ENCODE results near the gene GPR22.

GPR22 gene

DNA sequence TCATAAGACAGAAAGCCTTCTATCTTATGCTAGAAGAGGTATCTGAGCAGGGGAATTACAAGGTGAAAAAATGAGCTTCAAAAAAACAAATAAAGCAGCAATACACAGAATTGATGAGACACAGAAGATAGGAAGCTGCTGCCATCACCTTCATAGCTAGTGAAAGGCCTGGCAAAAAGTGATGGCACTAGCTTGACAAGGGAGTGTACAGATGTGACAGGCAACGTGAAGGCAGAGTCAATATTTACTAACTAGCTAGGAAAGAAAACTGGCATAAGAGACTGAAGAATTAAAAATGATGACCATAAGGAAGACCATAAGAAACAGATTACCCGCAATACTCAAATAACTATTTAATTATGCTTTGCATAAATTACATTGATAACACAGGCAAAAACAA, 9.4 kb downstream of the GPR22 start:
- Histone ChIP-seq H3K27me3 (ENCODE audit: insufficient read depth, low read length) (no peaks in the 10 kb centered on the region), H3K36me3 (ENCODE audit: insufficient read depth, low read length) (no peaks in the 10 kb centered on the region), H2AFZ (ENCODE audit: low read length, unreplicated experiment) (no peak overlapping the region), H3K27ac (ENCODE audit: low read depth, low read length) (no peak overlapping the region), H3K4me1 (ENCODE audit: control insufficient read depth, insufficient read depth, low read length, unreplicated experiment) (no peaks in the 10 kb centered on the region), H3K4me3 (ENCODE audit: low read depth, low read length) (no peak overlapping the region), H3K79me2 (ENCODE audit: control insufficient read depth, insufficient read depth, low read length, unreplicated experiment) (no peaks in the 10 kb centered on the region)

GRCh38 chr7:107480932-107481331, 11.1 kb downstream of the GPR22 start:
- no peaks in the 10 kb centered on the region for H3K27me3 ChIP-seq (ENCODE audit: insufficient read depth, low read length)
- H3K27ac ChIP-seq (ENCODE audit: low read depth, low read length): no peak overlapping the region
- H3K4me1 ChIP-seq (ENCODE audit: control insufficient read depth, insufficient read depth, low read length, unreplicated experiment): no peaks in the 10 kb centered on the region
- no peak overlapping the region for H2AFZ ChIP-seq (ENCODE audit: low read length, unreplicated experiment)
- H3K79me2 ChIP-seq (ENCODE audit: control insufficient read depth, insufficient read depth, low read length, unreplicated experiment): no peaks in the 10 kb centered on the region
- H3K36me3 ChIP-seq (ENCODE audit: insufficient read depth, low read length): no peaks in the 10 kb centered on the region
- no peak overlapping the region for H3K4me3 ChIP-seq (ENCODE audit: low read depth, low read length)

DNA sequence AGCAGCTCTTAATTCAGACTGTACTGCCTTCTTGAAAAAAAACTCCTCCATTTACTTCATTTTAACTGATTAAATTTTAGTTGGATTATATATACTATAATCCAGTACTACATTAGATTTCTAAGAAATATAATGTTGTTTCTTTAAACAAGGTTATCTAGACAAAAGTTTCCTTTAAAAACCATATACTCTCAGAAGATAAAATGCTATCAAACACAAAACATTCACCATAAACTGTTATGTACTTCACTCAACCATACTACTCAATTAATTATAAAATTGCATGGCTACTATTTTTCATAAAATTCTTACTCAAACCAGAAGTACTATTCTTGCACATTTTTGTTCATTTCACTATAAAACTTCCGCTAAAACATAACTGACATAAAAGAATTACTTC, 12.7 kb downstream of the GPR22 start:
- Histone ChIP-seq H3K79me2 (ENCODE audit: control insufficient read depth, insufficient read depth, low read length, unreplicated experiment) (no peaks in the 10 kb centered on the region), H3K4me3 (ENCODE audit: low read depth, low read length) (no peak overlapping the region), H2AFZ (ENCODE audit: low read length, unreplicated experiment) (no peak overlapping the region)

GRCh38 chr7:107486041-107486440, 16.2 kb downstream of the GPR22 start:
- no peaks in the 10 kb centered on the region for H3K36me3 ChIP-seq (ENCODE audit: insufficient read depth, low read length)
- no peak overlapping the region for H3K4me3 ChIP-seq (ENCODE audit: low read depth, low read length)
- H2AFZ ChIP-seq (ENCODE audit: low read length, unreplicated experiment): no peak overlapping the region
- no peaks in the 10 kb centered on the region for H3K4me1 ChIP-seq (ENCODE audit: control insufficient read depth, insufficient read depth, low read length, unreplicated experiment)
- no peaks in the 10 kb centered on the region for H3K79me2 ChIP-seq (ENCODE audit: control insufficient read depth, insufficient read depth, low read length, unreplicated experiment)
- H3K27ac ChIP-seq (ENCODE audit: low read depth, low read length): no peak overlapping the region
- no peaks in the 10 kb centered on the region for H3K27me3 ChIP-seq (ENCODE audit: insufficient read depth, low read length)

More for the DNA sequence above, 12.7 kb downstream of the GPR22 start:
- Histone ChIP-seq H3K36me3 (ENCODE audit: insufficient read depth, low read length) (no peaks in the 10 kb centered on the region), H3K27me3 (ENCODE audit: insufficient read depth, low read length) (no peaks in the 10 kb centered on the region), H3K27ac (ENCODE audit: low read depth, low read length) (no peak overlapping the region), H3K4me1 (ENCODE audit: control insufficient read depth, insufficient read depth, low read length, unreplicated experiment) (no peaks in the 10 kb centered on the region)

- Histone ChIP-seq H3K79me2 (ENCODE audit: control insufficient read depth, insufficient read depth, low read length, unreplicated experiment) (peaks cover 3% of the 10 kb centered on the region), H3K4me3 (ENCODE audit: low read depth, low read length) (no peak overlapping the region), H3K27me3 (ENCODE audit: insufficient read depth, low read length) (no peaks in the 10 kb centered on the region), H3K4me1 (ENCODE audit: control insufficient read depth, insufficient read depth, low read length, unreplicated experiment) (no peaks in the 10 kb centered on the region), H3K27ac (ENCODE audit: low read depth, low read length) (no peak overlapping the region), H3K36me3 (ENCODE audit: insufficient read depth, low read length) (no peaks in the 10 kb centered on the region), H2AFZ (ENCODE audit: low read length, unreplicated experiment) (no peak overlapping the region)
These were observed 23.0 kb downstream of the GPR22 start for GRCh38 chr7:107492875-107493274.

GRCh38 chr7:107494315-107494751, 24.5 kb downstream of the GPR22 start:
- Histone ChIP-seq H3K4me1 (ENCODE audit: control insufficient read depth, insufficient read depth, low read length, unreplicated experiment) (no peaks in the 10 kb centered on the region), H3K27me3 (ENCODE audit: insufficient read depth, low read length) (no peaks in the 10 kb centered on the region), H2AFZ (ENCODE audit: low read length, unreplicated experiment) (no peak overlapping the region), H3K4me3 (ENCODE audit: low read depth, low read length) (no peak overlapping the region), H3K79me2 (ENCODE audit: control insufficient read depth, insufficient read depth, low read length, unreplicated experiment) (peaks cover 3% of the 10 kb centered on the region), H3K36me3 (ENCODE audit: insufficient read depth, low read length) (no peaks in the 10 kb centered on the region), H3K27ac (ENCODE audit: low read depth, low read length) (no peak overlapping the region)

GRCh38 chr7:107494884-107495283, 25.0 kb downstream of the GPR22 start:
- H2AFZ ChIP-seq (ENCODE audit: low read length, unreplicated experiment): no peak overlapping the region

DNA sequence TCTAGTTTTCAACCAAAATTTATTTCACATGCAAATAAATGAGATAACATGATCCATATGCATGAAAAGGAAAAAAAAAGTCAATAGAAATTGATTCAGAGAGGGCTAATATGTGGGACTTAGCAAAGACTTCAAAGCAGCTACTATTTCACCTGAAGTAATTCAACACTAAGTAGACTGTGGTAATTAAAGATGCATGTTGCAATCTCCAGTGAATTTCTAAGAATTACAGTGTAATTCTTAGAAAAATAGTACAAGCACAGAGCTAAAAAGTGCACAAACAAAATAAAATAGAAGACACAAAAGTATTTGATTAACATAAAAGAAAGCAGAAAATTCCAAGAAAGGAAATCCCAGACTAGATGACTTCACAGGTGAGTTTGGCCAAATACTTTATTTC, 25.7 kb downstream of the GPR22 start:
- peaks cover 3% of the 10 kb centered on the region for H3K79me2 ChIP-seq (ENCODE audit: control insufficient read depth, insufficient read depth, low read length, unreplicated experiment)
- no peaks in the 10 kb centered on the region for H3K27me3 ChIP-seq (ENCODE audit: insufficient read depth, low read length)
- no peaks in the 10 kb centered on the region for H3K36me3 ChIP-seq (ENCODE audit: insufficient read depth, low read length)
- no peaks in the 10 kb centered on the region for H3K4me1 ChIP-seq (ENCODE audit: control insufficient read depth, insufficient read depth, low read length, unreplicated experiment)
- no peak overlapping the region for H2AFZ ChIP-seq (ENCODE audit: low read length, unreplicated experiment)
- H3K27ac ChIP-seq (ENCODE audit: low read depth, low read length): no peak overlapping the region
- no peak overlapping the region for H3K4me3 ChIP-seq (ENCODE audit: low read depth, low read length)

More at GRCh38 chr7:107494884-107495283, 25.0 kb downstream of the GPR22 start:
- H3K27me3 ChIP-seq (ENCODE audit: insufficient read depth, low read length): no peaks in the 10 kb centered on the region
- H3K27ac ChIP-seq (ENCODE audit: low read depth, low read length): no peak overlapping the region
- H3K36me3 ChIP-seq (ENCODE audit: insufficient read depth, low read length): no peaks in the 10 kb centered on the region
- H3K4me1 ChIP-seq (ENCODE audit: control insufficient read depth, insufficient read depth, low read length, unreplicated experiment): no peaks in the 10 kb centered on the region
- H3K79me2 ChIP-seq (ENCODE audit: control insufficient read depth, insufficient read depth, low read length, unreplicated experiment): peaks cover 3% of the 10 kb centered on the region
- H3K4me3 ChIP-seq (ENCODE audit: low read depth, low read length): no peak overlapping the region

DNA sequence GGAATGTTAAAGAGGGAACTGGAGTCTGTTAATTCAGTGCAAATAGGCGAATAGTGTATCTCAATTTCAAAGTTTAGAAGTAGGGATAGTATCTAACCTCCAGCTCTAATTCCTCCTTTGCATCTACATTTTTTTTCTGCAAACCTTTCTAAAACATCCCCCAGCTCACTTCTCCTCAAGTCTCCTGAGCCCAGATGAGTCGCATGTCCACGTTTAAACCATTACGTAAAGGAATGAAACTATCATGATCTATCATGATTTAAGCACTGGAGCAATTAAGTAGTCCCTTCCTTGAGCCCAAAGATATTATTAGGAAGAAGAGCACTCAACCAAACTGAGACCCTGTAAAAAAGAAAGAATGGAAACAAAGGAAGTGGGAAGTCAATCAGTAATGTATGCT, 29.9 kb downstream of the GPR22 start:
- Histone ChIP-seq H3K4me3 (ENCODE audit: low read depth, low read length) (no peak overlapping the region), H2AFZ (ENCODE audit: low read length, unreplicated experiment) (no peak overlapping the region), H3K79me2 (ENCODE audit: control insufficient read depth, insufficient read depth, low read length, unreplicated experiment) (peaks cover 3% of the 10 kb centered on the region), H3K27ac (ENCODE audit: low read depth, low read length) (no peak overlapping the region), H3K4me1 (ENCODE audit: control insufficient read depth, insufficient read depth, low read length, unreplicated experiment) (no peaks in the 10 kb centered on the region), H3K36me3 (ENCODE audit: insufficient read depth, low read length) (no peaks in the 10 kb centered on the region), H3K27me3 (ENCODE audit: insufficient read depth, low read length) (no peaks in the 10 kb centered on the region)

DNA sequence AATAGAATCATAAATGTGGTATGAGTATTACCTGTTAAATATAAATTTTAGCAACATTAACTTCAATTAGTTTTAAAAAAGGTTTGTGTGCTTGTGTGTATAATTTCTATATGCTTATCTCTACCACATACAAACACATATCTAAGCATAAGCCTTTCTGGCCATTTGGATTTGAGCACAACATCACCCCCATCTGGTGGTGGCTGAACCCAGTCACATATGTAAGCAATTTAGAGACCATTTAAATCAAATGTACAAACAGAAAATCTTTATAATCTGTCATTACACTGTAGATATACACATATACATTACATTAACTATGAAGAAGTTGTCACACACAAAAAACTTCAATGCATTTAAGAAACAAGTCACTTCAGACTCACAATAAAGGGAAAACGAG, 31.7 kb downstream of the GPR22 start:
- H3K27ac ChIP-seq (ENCODE audit: low read depth, low read length): no peak overlapping the region
- H3K4me1 ChIP-seq (ENCODE audit: control insufficient read depth, insufficient read depth, low read length, unreplicated experiment): no peaks in the 10 kb centered on the region
- H3K36me3 ChIP-seq (ENCODE audit: insufficient read depth, low read length): no peaks in the 10 kb centered on the region
- H3K79me2 ChIP-seq (ENCODE audit: control insufficient read depth, insufficient read depth, low read length, unreplicated experiment): no peaks in the 10 kb centered on the region
- no peak overlapping the region for H2AFZ ChIP-seq (ENCODE audit: low read length, unreplicated experiment)
- no peak overlapping the region for H3K4me3 ChIP-seq (ENCODE audit: low read depth, low read length)
- no peaks in the 10 kb centered on the region for H3K27me3 ChIP-seq (ENCODE audit: insufficient read depth, low read length)

DNA sequence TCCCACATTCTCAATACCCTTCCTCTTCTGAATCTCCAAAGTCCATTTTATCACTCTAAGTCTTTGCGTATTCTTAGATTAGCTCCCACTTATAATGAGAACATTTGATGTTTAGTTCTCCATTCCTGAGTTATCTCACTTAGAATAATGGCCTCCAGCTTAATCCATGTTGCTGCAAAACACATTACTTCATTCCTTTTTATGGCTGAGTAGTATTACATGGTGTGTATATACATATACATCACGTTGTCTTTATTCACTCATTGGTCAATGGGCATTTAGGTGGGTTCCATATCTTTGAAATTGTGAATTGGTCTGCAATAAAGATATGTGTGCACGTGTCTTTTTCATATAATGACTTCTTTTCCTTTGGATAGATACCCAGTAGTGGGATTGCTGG, 32.3 kb downstream of the GPR22 start:
- H3K4me1 ChIP-seq (ENCODE audit: control insufficient read depth, insufficient read depth, low read length, unreplicated experiment): no peaks in the 10 kb centered on the region
- no peaks in the 10 kb centered on the region for H3K79me2 ChIP-seq (ENCODE audit: control insufficient read depth, insufficient read depth, low read length, unreplicated experiment)

More for the DNA sequence above, 32.3 kb downstream of the GPR22 start:
- H3K4me3 ChIP-seq (ENCODE audit: low read depth, low read length): no peak overlapping the region
- H3K27me3 ChIP-seq (ENCODE audit: insufficient read depth, low read length): no peaks in the 10 kb centered on the region
- H3K36me3 ChIP-seq (ENCODE audit: insufficient read depth, low read length): no peaks in the 10 kb centered on the region
- no peak overlapping the region for H3K27ac ChIP-seq (ENCODE audit: low read depth, low read length)
- H2AFZ ChIP-seq (ENCODE audit: low read length, unreplicated experiment): no peak overlapping the region

Measured in ACC112 (cell line).